WI38 (cell line): ENCODE measurements around the gene SNX30.
A peak's percentile ranks its signal among the peaks of the same experiment; 100 is the strongest.

ENCODE experiments used
- H3K4me3 ChIP-seq: 2 replicates; pipeline ENCODE4 v1.5.1; 2011; ENCODE audit warnings: low read depth, mild to moderate bottlenecking, control low read depth, low read length
- CTCF ChIP-seq: IDR thresholded peaks from 2 replicates; pipeline ENCODE4 v1.5.1; 2012; ENCODE audit warnings: low read depth, mild to moderate bottlenecking, control low read depth, low read length

The SNX30 gene

DNA sequence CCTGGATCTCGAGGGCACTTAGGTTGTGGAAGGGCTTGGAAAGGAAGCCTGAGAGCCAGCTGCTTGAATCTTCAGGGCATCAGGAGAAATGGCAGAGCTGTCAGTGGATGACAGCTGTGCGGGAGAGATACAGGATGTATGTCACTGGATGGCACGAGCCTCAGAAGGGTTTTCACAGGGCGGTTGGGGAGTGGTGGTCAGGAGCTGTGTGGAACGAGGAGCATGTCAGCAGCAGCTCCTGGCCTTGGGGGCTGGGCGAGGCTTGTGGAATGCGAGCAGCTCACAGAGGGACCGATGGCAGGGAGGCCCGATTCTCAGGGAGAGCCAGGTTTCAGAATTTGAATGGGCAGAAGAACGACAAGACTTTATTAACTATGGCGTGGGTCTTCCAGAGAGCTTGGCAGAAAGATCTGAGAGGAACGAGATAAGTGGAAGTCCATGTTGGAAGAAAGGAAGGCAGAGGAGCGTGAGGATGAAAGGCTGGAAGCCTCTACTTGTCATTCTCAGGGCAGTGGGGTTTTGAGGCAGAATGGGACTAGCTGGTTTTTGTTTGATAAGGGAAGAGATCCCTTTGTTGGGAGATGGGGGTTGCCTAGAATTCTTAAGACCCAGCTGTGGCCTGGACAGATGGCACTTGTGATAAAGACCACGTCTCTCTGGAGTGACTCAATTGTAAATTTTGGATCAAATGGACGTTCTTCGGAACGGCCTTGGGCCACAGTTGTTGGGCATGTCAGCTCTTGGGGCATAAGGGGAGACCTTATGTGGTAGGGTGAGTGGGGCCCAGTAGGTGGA lies 60.3 kb downstream of the SNX30 start:
- no peak overlapping the region for H3K4me3 ChIP-seq
- TF ChIP-seq CTCF, result no peak

GRCh38 chr9:112811518-112811917 lies 61.0 kb downstream of the SNX30 start:
- TF ChIP-seq CTCF, result no peak
- H3K4me3 ChIP-seq, result no peak overlapping the region

DNA sequence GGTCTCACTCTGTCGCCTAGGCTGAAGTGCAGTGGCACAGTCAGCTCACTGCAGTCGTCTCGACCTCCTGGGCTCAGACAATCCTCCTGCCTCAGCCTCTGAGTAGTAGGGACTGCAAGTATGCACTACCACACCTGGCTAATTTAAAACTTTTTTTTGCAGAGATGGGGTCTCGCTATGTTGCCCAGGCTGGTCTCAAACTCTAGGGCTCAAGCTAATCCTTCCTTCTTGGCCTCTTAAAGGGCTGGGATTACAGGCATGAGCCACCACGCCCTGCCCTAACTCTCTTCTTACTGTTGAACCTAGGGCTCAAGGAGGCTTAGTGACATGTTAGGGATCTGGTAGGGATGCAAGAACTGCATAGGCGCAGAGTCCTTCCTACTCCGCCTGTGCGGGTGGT lies 65.3 kb downstream of the SNX30 start:
- TF ChIP-seq CTCF, result no peak
- H3K4me3 ChIP-seq, result no peak overlapping the region

GRCh38 chr9:112817860-112818203 lies 67.3 kb downstream of the SNX30 start:
- TF ChIP-seq CTCF, result no peak
- no peak overlapping the region for H3K4me3 ChIP-seq

DNA sequence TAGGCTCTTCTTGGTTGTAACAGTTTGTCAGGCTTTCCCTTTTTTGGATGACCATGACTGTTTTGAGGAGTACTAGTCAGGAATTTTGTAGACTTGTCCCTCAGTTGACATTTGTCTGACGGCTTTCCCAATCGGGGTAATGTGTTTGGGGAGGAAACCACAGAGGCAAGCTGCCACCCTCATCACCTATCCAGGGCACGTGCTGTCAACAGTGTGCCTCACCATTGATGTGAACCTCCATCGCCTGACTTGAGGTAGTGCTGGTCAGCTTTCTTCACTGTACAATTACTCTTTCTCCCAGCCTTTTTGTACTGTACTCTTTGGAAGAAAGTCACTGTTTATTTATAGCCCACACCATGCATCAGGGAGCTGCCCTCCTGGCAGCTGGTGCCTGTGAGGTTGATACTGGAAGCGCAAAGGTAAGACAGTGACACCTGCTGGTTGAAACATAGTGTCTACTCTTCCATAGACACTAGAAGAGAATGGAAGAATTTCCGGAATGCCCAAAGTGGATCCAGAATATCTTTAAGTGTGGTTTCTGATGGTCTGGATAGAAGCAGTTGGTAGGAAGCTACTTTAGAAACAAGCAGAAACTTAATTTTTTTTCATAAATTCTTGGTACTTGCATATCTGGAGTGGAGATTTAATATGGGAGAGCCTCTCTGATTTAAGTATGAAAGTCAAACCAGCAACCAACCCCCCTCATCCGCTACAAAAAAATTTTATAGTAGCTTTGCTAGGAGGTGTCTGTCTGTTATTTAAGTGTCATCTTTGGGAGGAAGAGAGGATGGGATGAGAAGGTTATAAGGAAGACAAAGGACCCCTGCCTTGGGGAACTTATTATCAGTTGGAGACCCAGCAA lies 69.3 kb downstream of the SNX30 start:
- no peak overlapping the region for H3K4me3 ChIP-seq
- TF ChIP-seq CTCF, result peak; percentile 46; the same call in 1 of the 2 replicates

GRCh38 chr9:112820881-112821280 lies 70.3 kb downstream of the SNX30 start:
- H3K4me3 ChIP-seq, result no peak overlapping the region
- no peak for TF ChIP-seq CTCF

GRCh38 chr9:112822618-112823017 lies 72.1 kb downstream of the SNX30 start:
- no peak for TF ChIP-seq CTCF
- no peak overlapping the region for H3K4me3 ChIP-seq
